Astrocyte of the spinal cord (primary cell): ENCODE data around the gene KRTAP10-2.

Experiments used
- DNase-seq: peaks from one replicate; pipeline ENCODE4 v3.0.0; 2011; ENCODE audit warnings: low read depth, low spot score
- H3K4me3 ChIP-seq: 2 replicates; pipeline ENCODE4 v1.5.1; 2011; ENCODE audit warnings: low read depth, mild to moderate bottlenecking, low read length, moderate library complexity
- CTCF ChIP-seq: IDR thresholded peaks from 2 replicates; pipeline ENCODE4 v1.5.1; 2012; ENCODE audit warnings: low read depth, mild to moderate bottlenecking, low read length, inconsistent platforms
- in situ Hi-C: cut with HindIII; loops from 2 replicates; pipeline ENCODE4 v1.10.0; 2017; ENCODE audit warnings: low sequenced_read_pairs

Gene KRTAP10-2

GRCh38 chr21:44527156-44527982 lies 23.9 kb downstream of the KRTAP10-2 start:
- H3K4me3 ChIP-seq = no peak overlapping the region
- in situ Hi-C loops = no loop called here
- DNase-seq = no peak
- TF ChIP-seq CTCF = no peak

GRCh38 chr21:44526096-44526997 lies 25.0 kb downstream of the KRTAP10-2 start:
- in situ Hi-C loops = no loop called here
- H3K4me3 ChIP-seq = no peak overlapping the region
- TF ChIP-seq CTCF = no peak
- no peak for DNase-seq

- H3K4me3 ChIP-seq = no peak overlapping the region
- no peak for DNase-seq
- in situ Hi-C loops = no loop called here
- no peak for TF ChIP-seq CTCF
Measured at GRCh38 chr21:44525391-44526095, 25.8 kb downstream of the KRTAP10-2 start.

- H3K4me3 ChIP-seq = no peak overlapping the region
- no peak for TF ChIP-seq CTCF
- in situ Hi-C loops = no loop called here
- DNase-seq = no peak
Measured at GRCh38 chr21:44524414-44525371, 26.6 kb downstream of the KRTAP10-2 start.

- in situ Hi-C loops = no loop called here
- TF ChIP-seq CTCF = no peak
- no peak overlapping the region for H3K4me3 ChIP-seq
- no peak for DNase-seq
Measured at GRCh38 chr21:44523567-44524413, 27.5 kb downstream of the KRTAP10-2 start.
